Thoracic aorta (tissue), 2 donors: ENCODE measurements around the gene ATXN7L1. TPM values are rescaled to one million over a fixed set of nuclear protein-coding genes. Genes with fewer than 3 reads are reported as not detected.

Experiments
- ATAC-seq: fragments of 150-250 bp; one replicate; pipeline ENCODE4 v1.8.0; 2017; ENCODE audit warnings: low read depth; ENCODE audit not compliant: insufficient number of reproducible peaks, low FRiP score
- DNase-seq: peaks from one replicate; pipeline ENCODE4 v3.0.0-alpha.2; 2020; ENCODE audit warnings: low spot score
- H3K27ac ChIP-seq, 2 donors: fragments of 200-600 bp; sonication (generic); 1 replicate in 1 of 2; 2 replicates in 1 of 2; pipeline ENCODE4 v1.5.1; 2016; ENCODE audit warnings: mild to moderate bottlenecking in 2 of 2, moderate library complexity in 2 of 2
- H3K27me3 ChIP-seq: fragments of 200-600 bp; sonication (generic); replicated peaks from 2 replicates; pipeline ENCODE4 v1.6.0; 2016; ENCODE audit warnings: mild to moderate bottlenecking; ENCODE audit not compliant: insufficient read depth
- H3K36me3 ChIP-seq: fragments of 200-600 bp; sonication (generic); one replicate; pipeline ENCODE4 v1.5.1; 2016
- H3K4me1 ChIP-seq, 2 donors: fragments of 200-600 bp; sonication (generic); 1 replicate in 1 of 2; 2 replicates in 1 of 2; pipeline versions ENCODE4 v1.5.1 to v1.6.0; 2016; ENCODE audit warnings: low read depth in 2 of 2, mild to moderate bottlenecking in 1 of 2; ENCODE audit not compliant: control insufficient read depth in 1 of 2
- H3K4me3 ChIP-seq: fragments of 200-600 bp; sonication (generic); 2 replicates; pipeline ENCODE4 v1.5.1; 2016; ENCODE audit warnings: mild to moderate bottlenecking
- H3K9me3 ChIP-seq: fragments of 200-600 bp; sonication (generic); 2 replicates; pipeline ENCODE4 v1.5.1; 2016
- CTCF ChIP-seq: fragments of 200-600 bp; sonication (generic); IDR thresholded peaks from one replicate; pipeline ENCODE4 v1.5.1; 2019; ENCODE audit warnings: antibody characterized with exemption
- total RNA-seq, 2 donors: library from RNA; depleted of rRNA; stranded (reverse); fragments of >200 nt; gene quantifications; one replicate each; pipeline versions ENCODE4 v1.1.0 to v1.2.3, GENCODE V29; 2016

ATXN7L1 gene
- total RNA-seq, 2 donors from 2014 or later = 11.6 to 13.4 TPM

DNA sequence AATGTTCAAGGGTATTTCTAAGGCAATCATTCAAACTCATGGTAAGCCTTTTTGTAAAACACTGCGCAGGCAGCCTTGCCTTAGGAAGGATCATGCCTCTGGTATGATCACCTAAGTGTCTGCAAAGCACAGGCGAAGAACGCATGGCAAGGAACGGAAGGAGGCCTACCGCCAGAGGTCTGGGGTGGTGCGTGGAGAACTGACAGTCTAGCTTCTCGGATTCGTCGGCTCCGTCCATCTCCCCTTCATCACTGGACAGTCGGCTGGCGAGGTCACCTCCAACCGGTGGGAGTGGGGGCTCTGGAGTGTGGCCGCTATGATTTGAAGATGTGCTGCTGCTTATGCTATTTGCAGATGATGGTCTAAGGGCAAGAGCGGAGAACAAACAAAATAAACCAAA, 252.5 kb downstream of the ATXN7L1 start:
- H3K36me3 ChIP-seq = peaks cover 8% of the 10 kb centered on the region
- ATAC-seq = no peak
- H3K27ac ChIP-seq = no peak overlapping the region
- TF ChIP-seq CTCF = no peak
- H3K4me1 ChIP-seq = no peaks in the 10 kb centered on the region
- H3K9me3 ChIP-seq = no peaks in the 10 kb centered on the region
- H3K27me3 ChIP-seq = no peaks in the 10 kb centered on the region
- DNase-seq = no peak
- H3K4me3 ChIP-seq = no peak overlapping the region

GRCh38 chr7:105623378-105623777, 253.0 kb downstream of the ATXN7L1 start:
- no peak for DNase-seq
- Histone ChIP-seq H3K36me3 (peaks cover 8% of the 10 kb centered on the region), H3K9me3 (no peaks in the 10 kb centered on the region), H3K27me3 (no peaks in the 10 kb centered on the region), H3K4me3 (no peak overlapping the region), H3K4me1 (no peaks in the 10 kb centered on the region), H3K27ac (no peak overlapping the region)
- no peak for TF ChIP-seq CTCF
- ATAC-seq = no peak

- ATAC-seq = no peak
- peaks cover 16% of the 10 kb centered on the region for H3K36me3 ChIP-seq
- H3K27ac ChIP-seq = no peak overlapping the region
Measured at GRCh38 chr7:105622106-105622731, 254.2 kb downstream of the ATXN7L1 start.

GRCh38 chr7:105621617-105622016, 254.8 kb downstream of the ATXN7L1 start:
- no peak for TF ChIP-seq CTCF
- Histone ChIP-seq H3K4me1 (no peaks in the 10 kb centered on the region), H3K27ac (no peak overlapping the region), H3K27me3 (no peaks in the 10 kb centered on the region), H3K9me3 (no peaks in the 10 kb centered on the region), H3K36me3 (peaks cover 12% of the 10 kb centered on the region), H3K4me3 (no peak overlapping the region)
- DNase-seq = no peak
- no peak for ATAC-seq

More at GRCh38 chr7:105622106-105622731, 254.2 kb downstream of the ATXN7L1 start:
- H3K4me1 ChIP-seq = no peaks in the 10 kb centered on the region
- DNase-seq = no peak
- no peak for TF ChIP-seq CTCF
- H3K27me3 ChIP-seq = no peaks in the 10 kb centered on the region
- H3K4me3 ChIP-seq = no peak overlapping the region
- no peaks in the 10 kb centered on the region for H3K9me3 ChIP-seq

DNA sequence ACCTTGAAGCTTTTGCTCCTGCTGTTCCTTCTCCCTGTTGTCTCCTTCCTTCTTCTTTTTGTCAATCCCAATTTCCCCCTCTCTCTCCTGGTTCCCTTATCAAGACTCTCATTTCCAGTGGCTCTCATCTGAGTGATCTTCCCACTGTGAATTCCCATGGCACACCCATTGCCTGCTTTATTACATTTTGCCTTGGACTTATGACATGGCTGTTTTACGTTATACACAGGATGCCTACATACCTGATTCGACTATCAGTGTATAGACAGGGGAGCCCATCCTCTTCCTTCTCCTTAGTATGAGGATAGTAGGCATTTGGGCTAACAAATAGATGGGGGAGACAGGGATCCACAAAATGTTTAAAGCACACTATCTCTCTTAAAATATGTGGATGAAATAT, 255.2 kb downstream of the ATXN7L1 start:
- no peak for DNase-seq
- no peak overlapping the region for H3K4me3 ChIP-seq
- H3K36me3 ChIP-seq = peaks cover 12% of the 10 kb centered on the region
- ATAC-seq = no peak
- TF ChIP-seq CTCF = no peak
- H3K4me1 ChIP-seq = no peaks in the 10 kb centered on the region
- H3K27me3 ChIP-seq = no peaks in the 10 kb centered on the region
- H3K27ac ChIP-seq = no peak overlapping the region
- no peaks in the 10 kb centered on the region for H3K9me3 ChIP-seq
